GM18867 (cell line): ENCODE data around the gene GALNT6.

ENCODE experiments used
- ATAC-seq: cut with Tn5 transposase; IDR thresholded peaks from one replicate; pipeline ENCODE4 v1.9.1; 2021; ENCODE audit warnings: mild to moderate bottlenecking, moderate library complexity; ENCODE audit not compliant: unreplicated experiment

The GALNT6 gene

GRCh38 chr12:51383269-51383905 is 7.8 kb downstream of the GALNT6 start:
- ATAC-seq, result no peak

GRCh38 chr12:51382173-51382572 is 9.0 kb downstream of the GALNT6 start:
- ATAC-seq, result no peak

- ATAC-seq, result no peak
These were observed 9.8 kb downstream of the GALNT6 start for GRCh38 chr12:51381226-51382079.

GRCh38 chr12:51379571-51379970 is 11.6 kb downstream of the GALNT6 start:
- ATAC-seq, result no peak

GRCh38 chr12:51378749-51379148 is 12.5 kb downstream of the GALNT6 start:
- ATAC-seq, result no peak

- no peak for ATAC-seq
These were observed 13.9 kb downstream of the GALNT6 start for GRCh38 chr12:51377099-51377984.

- no peak for ATAC-seq
These were observed 16.4 kb downstream of the GALNT6 start for GRCh38 chr12:51374856-51375255.

GRCh38 chr12:51374361-51374760 is 16.8 kb downstream of the GALNT6 start:
- ATAC-seq, result no peak

GRCh38 chr12:51373187-51373586 is 18.0 kb downstream of the GALNT6 start:
- no peak for ATAC-seq

- ATAC-seq, result no peak
These were observed 19.2 kb downstream of the GALNT6 start for GRCh38 chr12:51372021-51372420.

GRCh38 chr12:51371295-51371953 is 19.8 kb downstream of the GALNT6 start:
- no peak for ATAC-seq

GRCh38 chr12:51370667-51371066 is 20.5 kb downstream of the GALNT6 start:
- ATAC-seq, result no peak

- ATAC-seq, result no peak
These were observed 21.6 kb downstream of the GALNT6 start for GRCh38 chr12:51369581-51369980.

GRCh38 chr12:51368640-51369517 is 22.3 kb downstream of the GALNT6 start:
- peak; percentile 98 for ATAC-seq

- ATAC-seq, result no peak
These were observed 25.9 kb downstream of the GALNT6 start for GRCh38 chr12:51365276-51365675.

GRCh38 chr12:51364001-51364400 is 27.2 kb downstream of the GALNT6 start:
- ATAC-seq, result no peak

GRCh38 chr12:51362747-51363342 is 28.4 kb downstream of the GALNT6 start:
- ATAC-seq, result no peak

- no peak for ATAC-seq
These were observed 28.9 kb downstream of the GALNT6 start for GRCh38 chr12:51362307-51362706.
